ENCODE results near the gene PPP1R13L.
"Not testable (repeated sequence)": the region's sequence is repeated elsewhere in the genome, so short reads cannot be mapped to it uniquely, and the experiment has no call there.

Gene PPP1R13L, protein sequence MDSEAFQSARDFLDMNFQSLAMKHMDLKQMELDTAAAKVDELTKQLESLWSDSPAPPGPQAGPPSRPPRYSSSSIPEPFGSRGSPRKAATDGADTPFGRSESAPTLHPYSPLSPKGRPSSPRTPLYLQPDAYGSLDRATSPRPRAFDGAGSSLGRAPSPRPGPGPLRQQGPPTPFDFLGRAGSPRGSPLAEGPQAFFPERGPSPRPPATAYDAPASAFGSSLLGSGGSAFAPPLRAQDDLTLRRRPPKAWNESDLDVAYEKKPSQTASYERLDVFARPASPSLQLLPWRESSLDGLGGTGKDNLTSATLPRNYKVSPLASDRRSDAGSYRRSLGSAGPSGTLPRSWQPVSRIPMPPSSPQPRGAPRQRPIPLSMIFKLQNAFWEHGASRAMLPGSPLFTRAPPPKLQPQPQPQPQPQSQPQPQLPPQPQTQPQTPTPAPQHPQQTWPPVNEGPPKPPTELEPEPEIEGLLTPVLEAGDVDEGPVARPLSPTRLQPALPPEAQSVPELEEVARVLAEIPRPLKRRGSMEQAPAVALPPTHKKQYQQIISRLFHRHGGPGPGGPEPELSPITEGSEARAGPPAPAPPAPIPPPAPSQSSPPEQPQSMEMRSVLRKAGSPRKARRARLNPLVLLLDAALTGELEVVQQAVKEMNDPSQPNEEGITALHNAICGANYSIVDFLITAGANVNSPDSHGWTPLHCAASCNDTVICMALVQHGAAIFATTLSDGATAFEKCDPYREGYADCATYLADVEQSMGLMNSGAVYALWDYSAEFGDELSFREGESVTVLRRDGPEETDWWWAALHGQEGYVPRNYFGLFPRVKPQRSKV

GRCh38 chr19:45404557-45405434 is at the start of gene PPP1R13L:
Gene PPP1R13L (minus strand): TSS chr19:45405069. CDS start chr19:45398318, 6,751 bp downstream.
- no peak for DNase-seq

GRCh38 chr19:45451850-45452387 is 47.0 kb upstream of the PPP1R13L start:
- no peak for DNase-seq

- DNase-seq: peak in 1 of 2 donors; percentile 58
Observed at GRCh38 chr19:45451131-45451849, 46.4 kb upstream of the PPP1R13L start.

DNA sequence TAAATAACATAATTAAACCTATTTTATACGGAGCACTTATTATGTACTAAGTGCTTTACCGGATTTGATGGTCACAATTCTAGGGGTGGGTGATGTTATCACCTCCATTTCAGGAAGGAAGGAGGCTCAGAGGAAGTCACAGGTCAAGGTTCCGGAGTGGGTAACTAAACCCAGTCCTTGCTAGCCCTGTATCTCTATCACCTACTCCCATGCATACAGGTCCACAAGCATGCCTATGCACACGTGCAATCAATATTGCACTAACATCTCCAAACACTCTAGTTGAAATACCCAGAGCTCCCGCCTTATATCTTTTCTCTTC is 45.1 kb upstream of the PPP1R13L start:
- no peak for DNase-seq

DNA sequence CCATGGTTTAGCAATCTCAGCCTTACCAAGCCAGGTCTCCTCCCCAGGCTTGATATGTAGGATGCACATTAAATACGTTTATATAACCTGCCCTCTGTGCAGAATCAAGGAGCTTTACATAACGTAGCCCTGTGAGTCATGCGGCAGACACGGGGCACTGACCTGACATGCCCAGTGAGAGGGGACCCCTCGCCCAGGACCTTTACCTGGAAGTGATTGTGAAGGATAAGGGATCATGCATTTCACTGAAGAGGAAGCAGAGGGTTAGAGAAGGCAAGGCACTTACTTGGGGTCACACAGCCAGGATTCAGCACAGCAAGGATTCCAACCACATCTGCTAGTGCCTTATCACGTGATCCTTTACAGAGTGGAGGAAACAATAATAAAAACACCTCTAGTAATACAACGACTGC is 44.0 kb upstream of the PPP1R13L start:
- DNase-seq: no peak

DNA sequence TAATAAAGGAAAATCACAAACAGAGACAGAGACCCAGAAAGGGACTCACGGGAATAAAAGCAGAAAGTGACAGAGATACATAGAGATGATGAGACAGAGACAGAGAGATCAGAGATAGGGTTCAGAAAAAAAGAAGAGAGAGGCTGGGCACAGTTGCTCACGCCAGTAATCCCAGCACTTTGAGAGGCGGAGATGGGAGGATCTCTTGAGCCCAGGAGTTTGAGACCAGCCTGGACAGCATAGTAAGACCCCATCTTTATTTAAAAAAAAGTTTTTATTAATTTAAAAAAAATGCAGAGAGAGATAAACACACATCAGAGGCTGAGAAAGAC is 43.5 kb upstream of the PPP1R13L start:
- DNase-seq: no peak

- DNase-seq: no peak
Observed at GRCh38 chr19:45446944-45447343, 42.1 kb upstream of the PPP1R13L start.

DNA sequence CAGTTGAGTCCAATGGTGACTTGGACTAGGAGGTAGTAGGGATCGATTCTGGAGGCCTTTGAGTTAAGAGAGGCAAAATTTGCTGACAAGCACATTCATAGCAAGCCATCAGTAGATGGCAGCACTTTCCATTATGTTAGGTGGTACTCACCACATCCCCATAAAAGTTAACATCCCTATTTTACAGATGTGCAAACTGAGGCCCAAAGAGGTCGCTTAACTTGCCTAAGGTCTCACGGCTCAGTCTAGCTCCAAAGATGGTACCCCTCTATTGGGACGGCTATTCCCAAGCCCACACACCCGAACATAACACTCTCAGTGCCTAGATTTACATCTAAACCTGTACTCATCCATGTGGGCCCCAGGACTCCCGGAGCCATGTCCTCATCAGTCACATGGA is 41.4 kb upstream of the PPP1R13L start:
- no peak for DNase-seq

DNA sequence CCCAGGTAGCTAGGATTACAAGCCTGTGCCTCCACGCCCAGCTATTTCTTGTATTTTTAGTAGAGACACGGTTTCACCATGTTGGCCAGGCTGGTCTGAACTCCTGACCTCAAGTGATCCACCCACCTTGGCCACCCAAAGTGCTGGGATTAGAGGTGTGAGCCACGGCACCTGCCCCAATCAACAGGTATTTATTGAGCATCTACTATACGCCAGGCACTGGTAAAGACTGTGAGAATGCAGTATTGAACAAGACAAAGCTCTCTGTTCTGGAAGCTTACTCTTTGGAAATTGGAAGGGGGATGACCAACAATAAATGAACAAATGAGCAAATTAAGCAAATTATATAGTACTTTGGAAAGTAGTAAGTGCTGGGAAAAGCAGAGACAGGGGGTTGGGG is 40.3 kb upstream of the PPP1R13L start:
- DNase-seq: no peak

DNA sequence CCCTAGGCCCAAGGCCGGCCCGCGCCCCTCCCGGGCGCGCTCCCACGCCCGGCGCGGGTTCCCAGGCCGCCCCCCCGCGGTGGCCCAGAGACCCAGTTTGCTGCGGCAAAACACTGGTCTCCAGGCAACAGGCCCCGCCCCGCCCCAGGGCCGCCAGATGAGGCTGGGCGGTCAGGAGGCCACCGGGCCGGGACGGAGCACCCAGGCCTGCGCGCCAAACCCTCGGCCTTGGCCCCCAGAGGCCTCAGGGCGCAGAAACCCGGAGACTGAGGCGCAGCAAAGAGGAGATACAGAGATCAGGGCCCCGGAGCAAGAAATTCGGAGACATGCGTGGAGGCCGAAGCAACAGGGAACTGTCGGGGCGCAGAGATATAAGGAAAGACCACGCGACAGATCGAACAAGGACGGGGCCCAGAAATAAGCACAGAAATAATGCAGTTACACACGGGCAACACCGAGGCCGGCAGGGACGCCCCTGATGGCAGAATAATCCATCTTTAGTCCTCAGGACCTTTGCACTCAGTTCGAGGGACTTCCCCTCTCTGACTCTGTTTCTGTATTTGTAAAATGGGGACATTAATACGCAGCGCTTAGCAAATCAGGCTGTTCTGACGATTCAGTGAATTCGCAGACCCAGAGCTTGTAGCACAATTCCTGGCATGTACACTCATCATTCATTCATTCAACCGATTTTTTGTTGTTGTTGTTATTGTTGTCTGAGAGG is 39.6 kb upstream of the PPP1R13L start:
- DNase-seq: peak in 1 of 2 donors; percentile 82

DNA sequence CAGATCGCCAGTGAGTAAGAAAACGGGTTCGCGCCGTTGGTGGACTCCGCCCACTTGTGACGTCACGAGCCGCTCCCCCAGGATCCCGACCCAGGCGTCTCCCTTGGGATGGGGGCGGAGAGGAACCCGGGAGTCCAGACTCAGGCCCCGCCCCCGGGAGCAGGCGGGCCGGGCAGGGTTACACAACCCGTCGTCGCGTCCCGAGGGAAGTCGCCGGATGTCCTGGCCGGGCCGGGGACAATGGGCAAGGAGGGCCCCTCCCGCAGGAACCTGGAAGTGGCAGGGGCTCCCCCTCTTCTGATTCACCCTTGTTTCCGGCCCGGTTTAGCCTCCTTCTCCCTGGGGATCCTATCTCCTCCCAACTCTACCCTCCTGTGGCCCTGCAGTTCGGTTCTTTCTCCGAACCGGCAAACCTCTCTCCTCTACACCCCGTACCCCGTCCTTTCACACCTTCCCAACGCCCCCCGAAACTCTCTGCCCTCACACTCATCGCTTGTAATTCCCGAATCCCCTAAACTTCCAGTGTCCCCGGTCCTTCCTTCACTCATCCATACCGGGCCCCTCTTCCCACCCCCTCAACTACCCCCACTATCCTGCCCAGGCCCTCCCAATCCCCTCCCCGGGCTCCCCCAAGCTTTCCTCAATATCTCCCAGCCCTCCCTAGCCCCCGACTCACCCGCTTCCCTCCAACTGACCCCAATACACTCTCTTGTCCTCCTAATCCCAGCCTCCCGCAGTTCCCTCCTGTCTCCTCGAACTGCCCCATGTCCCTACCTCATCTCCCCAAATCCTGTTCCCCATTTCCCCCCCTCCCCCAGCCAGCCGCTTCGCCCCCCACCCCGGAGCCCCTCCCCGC is 38.8 kb upstream of the PPP1R13L start:
- DNase-seq: peak in 1 of 2 donors; percentile 95

DNA sequence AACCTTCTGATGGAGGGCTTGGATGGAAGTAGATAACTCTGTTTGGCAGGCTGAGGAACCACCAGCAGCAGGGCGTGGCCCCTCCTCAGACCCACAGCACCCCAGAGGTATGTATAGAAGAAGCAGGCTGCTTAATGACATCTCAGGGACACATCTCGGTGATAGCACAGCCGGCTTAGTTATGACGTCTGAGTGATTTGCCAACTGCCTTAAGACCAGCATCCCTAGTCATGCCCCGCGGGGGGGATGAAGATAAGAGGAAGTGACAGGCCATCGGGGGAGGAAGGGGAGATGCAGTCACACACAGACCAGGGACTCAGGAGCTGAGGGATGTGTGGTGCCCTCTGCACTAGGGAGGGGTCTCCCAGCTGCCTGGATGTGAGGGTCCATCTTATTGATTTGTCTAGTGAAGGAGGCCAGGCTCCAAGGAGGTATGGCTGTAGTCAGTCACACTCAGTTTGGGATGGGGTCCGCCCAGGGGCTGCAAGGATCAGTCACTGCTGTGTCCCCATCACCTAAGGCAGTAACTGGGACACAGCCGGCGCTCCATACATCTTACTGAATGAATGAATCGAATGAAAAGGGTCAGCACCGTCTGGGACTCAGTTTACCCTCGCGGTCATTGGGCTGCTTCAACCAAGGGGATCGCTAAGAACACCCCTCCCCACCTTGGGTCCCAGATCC is 38.1 kb upstream of the PPP1R13L start:
- DNase-seq: peak; percentile 77 to 95

DNA sequence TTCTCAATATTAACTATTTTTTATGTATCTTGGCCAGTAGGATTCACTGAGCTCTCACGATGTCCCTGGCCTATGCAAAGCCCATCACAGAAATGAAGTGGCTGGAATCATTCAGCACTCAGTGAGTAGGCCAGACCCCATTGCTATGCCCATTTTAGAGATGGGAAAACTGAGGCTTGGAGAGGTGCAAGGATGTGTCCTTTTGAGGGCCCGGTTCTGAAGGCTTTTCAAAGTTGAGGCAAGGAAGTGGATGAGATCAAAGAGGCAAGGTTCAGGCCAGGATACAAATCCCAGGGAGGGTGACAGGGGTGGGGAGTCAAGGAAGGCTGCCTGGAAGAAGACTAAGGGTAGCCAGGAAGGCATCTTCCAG is 37.5 kb upstream of the PPP1R13L start:
- DNase-seq: no peak

- no peak for DNase-seq
Observed at GRCh38 chr19:45440873-45441654, 36.2 kb upstream of the PPP1R13L start.

DNA sequence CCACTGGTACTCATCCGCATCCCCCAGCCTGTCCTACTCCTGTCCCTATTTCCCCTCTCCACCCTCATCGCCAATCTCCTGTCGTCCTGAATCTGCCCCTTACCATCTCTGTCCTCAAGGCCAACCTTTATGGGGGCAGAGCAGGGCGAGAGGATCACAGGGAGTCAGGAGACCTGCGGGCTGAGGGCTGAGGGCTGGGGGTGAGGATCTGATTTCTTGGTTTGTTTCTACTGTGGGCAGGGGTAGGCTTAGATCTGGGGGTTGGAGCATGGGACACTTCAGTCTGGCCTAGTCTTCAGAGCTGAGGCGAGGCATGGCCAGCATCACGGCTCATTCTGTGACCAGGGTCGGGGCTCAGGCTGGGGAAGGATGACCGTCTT is 35.4 kb upstream of the PPP1R13L start:
- DNase-seq: no peak

DNA sequence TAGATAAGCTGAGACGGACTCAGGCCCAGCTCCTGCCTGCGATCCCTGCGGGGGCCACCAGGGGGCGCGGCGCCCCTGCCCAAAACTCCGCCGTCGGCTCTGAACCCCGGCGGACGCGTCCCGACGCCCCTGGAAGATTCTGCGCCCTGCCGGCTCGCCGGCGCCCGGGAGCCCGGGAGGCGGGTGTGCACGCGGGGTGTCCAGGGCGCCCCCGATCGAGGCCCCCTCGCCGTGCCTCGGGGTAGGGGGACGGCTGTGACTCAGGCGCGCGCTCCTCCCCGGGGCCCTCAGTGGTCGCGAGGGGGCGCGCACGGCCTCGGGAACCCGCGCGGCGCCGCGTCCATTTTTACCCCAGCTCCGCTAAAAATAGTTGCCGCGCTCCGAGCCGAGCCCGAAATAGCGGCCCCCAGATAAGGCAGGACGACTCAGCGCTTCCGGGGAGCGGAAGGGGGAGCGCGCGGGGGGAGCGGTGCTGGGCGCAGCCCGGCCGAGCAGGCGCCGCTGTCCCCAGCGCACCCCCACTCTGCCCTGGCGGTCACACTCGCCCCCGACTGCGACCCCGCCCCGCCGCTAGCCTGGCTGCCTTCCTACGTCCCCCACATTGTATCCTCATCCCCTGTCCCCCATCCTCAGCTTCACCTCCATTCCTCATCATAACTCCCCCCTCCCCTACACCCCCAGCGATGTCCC is 34.8 kb upstream of the PPP1R13L start:
- DNase-seq: peak; percentile 56 to 96

DNA sequence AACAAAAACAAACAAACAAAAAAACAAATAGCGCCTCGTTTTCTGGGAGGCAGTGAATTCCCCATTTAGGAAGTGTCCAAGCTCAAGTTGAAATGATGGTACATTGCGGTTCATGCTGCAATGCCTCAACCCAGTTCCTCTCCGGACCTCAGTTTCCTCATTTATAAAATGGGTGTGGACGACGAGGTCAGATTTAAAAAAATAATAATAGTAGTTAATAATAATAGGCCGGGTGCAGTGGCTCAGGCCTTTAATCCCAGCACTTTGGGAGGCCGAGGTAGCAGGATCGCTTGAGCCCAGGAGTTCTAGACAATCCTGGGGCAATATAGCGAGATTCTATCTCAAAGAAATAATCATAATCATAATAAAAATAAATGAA is 34.3 kb upstream of the PPP1R13L start:
- DNase-seq: no peak

GRCh38 chr19:45437328-45437727 is 32.5 kb upstream of the PPP1R13L start:
- no peak for DNase-seq

GRCh38 chr19:45432543-45432942 is 27.7 kb upstream of the PPP1R13L start:
- not testable (repeated sequence) for DNase-seq
